Measurements from ENCODE around the gene E2F4.

The E2F4 gene

GRCh38 chr16:67183284-67183626 is 8.7 kb upstream of the E2F4 start:
- Histone ChIP-seq H3K4me3 (ENCODE audit: low read depth, low read length) (peak overlapping the region; percentile 73), H3K36me3 (replicated peaks) (no peaks in the 10 kb centered on the region), H3K27ac (peak overlapping the region; percentile 97), H3K27me3 (replicated peaks) (no peaks in the 10 kb centered on the region)
- TF ChIP-seq CTCF (IDR thresholded peaks at IDR 0.05; ENCODE audit: low read depth, low read length, missing control alignments), result no peak
- in situ Hi-C loops (cut with HindIII; ENCODE audit: low pct_ligation_motif_present, low sequenced_read_pairs), result no loop called here
- DNase-seq, result no peak

- Histone ChIP-seq H3K36me3 (replicated peaks) (no peaks in the 10 kb centered on the region), H3K27ac (peak within 1 kb of the TSS; percentile 97), H3K27me3 (replicated peaks) (no peaks in the 10 kb centered on the region), H3K4me3 (ENCODE audit: low read depth, low read length) (peak within 1 kb of the TSS; percentile 73)
- in situ Hi-C loops (cut with HindIII; ENCODE audit: low pct_ligation_motif_present, low sequenced_read_pairs), result no loop called here
- DNase-seq, result peak; percentile 97
- TF ChIP-seq CTCF (IDR thresholded peaks at IDR 0.05; ENCODE audit: low read depth, low read length, missing control alignments), result no peak
Observed at GRCh38 chr16:67183627-67184452, 8.1 kb upstream of the E2F4 start, which contains the start of gene MATCAP1. Gene MATCAP1, minus strand, starts transcription at chr16:67183963. Its CDS starts 3,353 bp downstream, at chr16:67180610.

GRCh38 chr16:67184453-67184994 is 7.4 kb upstream of the E2F4 start:
- DNase-seq, result no peak
- no peak for TF ChIP-seq CTCF (IDR thresholded peaks at IDR 0.05; ENCODE audit: low read depth, low read length, missing control alignments)
- H3K27me3 ChIP-seq (replicated peaks), result no peaks in the 10 kb centered on the region
- no peaks in the 10 kb centered on the region for H3K36me3 ChIP-seq (replicated peaks)
- H3K4me3 ChIP-seq (ENCODE audit: low read depth, low read length), result peak overlapping the region; percentile 73
- H3K27ac ChIP-seq, result no peak overlapping the region
- in situ Hi-C loops (cut with HindIII; ENCODE audit: low pct_ligation_motif_present, low sequenced_read_pairs), result no loop called here

GRCh38 chr16:67184995-67185650 is 6.8 kb upstream of the E2F4 start:
- peak; percentile 95 for TF ChIP-seq CTCF (IDR thresholded peaks at IDR 0.05; ENCODE audit: low read depth, low read length, missing control alignments)
- no peak overlapping the region for H3K27ac ChIP-seq
- no peaks in the 10 kb centered on the region for H3K36me3 ChIP-seq (replicated peaks)
- no peaks in the 10 kb centered on the region for H3K27me3 ChIP-seq (replicated peaks)
- no peak overlapping the region for H3K4me3 ChIP-seq (ENCODE audit: low read depth, low read length)
- peak; percentile 89 for DNase-seq
- in situ Hi-C loops (cut with HindIII; ENCODE audit: low pct_ligation_motif_present, low sequenced_read_pairs), result no loop called here

- no peak overlapping the region for H3K4me3 ChIP-seq (ENCODE audit: low read depth, low read length)
- TF ChIP-seq CTCF (IDR thresholded peaks at IDR 0.05; ENCODE audit: low read depth, low read length, missing control alignments), result no peak
Observed at GRCh38 chr16:67185651-67186134, 6.3 kb upstream of the E2F4 start.

More at GRCh38 chr16:67185651-67186134, 6.3 kb upstream of the E2F4 start:
- in situ Hi-C loops (cut with HindIII; ENCODE audit: low pct_ligation_motif_present, low sequenced_read_pairs), result no loop called here
- H3K27me3 ChIP-seq (replicated peaks), result no peaks in the 10 kb centered on the region
- no peaks in the 10 kb centered on the region for H3K36me3 ChIP-seq (replicated peaks)
- no peak for DNase-seq
- no peak overlapping the region for H3K27ac ChIP-seq
